Measurements from ENCODE around the gene DEUP1.
"Not testable (repeated sequence)": the region's sequence is repeated elsewhere in the genome, so short reads cannot be mapped to it uniquely, and the experiment has no call there.

Gene DEUP1

DNA sequence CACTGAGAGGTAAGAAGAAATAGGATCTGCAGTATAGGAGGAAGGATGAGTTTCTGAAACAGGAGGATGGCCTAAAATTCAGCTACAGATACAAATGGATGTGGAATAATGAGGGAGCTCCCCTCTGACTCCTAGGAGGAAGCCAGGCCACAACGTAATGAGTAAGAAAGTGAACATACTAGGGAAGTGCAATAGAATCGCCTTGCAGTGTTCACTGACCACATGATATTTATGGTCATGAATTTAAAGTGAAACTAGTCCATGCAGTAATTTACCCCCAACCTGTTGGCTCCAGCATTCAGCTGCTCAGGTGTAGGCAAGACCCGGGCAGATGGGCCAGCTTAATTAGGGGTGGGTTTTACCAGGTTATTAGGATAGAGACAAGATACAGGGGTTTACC, 101.7 kb downstream of the DEUP1 start:
- H3K4me3 ChIP-seq (ENCODE audit: low read depth, low read length) = no peak overlapping the region
- no peak for DNase-seq
- TF ChIP-seq, protein P1, sequence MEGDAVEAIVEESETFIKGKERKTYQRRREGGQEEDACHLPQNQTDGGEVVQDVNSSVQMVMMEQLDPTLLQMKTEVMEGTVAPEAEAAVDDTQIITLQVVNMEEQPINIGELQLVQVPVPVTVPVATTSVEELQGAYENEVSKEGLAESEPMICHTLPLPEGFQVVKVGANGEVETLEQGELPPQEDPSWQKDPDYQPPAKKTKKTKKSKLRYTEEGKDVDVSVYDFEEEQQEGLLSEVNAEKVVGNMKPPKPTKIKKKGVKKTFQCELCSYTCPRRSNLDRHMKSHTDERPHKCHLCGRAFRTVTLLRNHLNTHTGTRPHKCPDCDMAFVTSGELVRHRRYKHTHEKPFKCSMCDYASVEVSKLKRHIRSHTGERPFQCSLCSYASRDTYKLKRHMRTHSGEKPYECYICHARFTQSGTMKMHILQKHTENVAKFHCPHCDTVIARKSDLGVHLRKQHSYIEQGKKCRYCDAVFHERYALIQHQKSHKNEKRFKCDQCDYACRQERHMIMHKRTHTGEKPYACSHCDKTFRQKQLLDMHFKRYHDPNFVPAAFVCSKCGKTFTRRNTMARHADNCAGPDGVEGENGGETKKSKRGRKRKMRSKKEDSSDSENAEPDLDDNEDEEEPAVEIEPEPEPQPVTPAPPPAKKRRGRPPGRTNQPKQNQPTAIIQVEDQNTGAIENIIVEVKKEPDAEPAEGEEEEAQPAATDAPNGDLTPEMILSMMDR (IDR thresholded peaks at IDR 0.05; ENCODE audit: low read depth, low read length) = no peak
- H3K9me3 ChIP-seq (ENCODE audit: severe bottlenecking) = no peaks in the 10 kb centered on the region
- no peaks in the 10 kb centered on the region for H3K36me3 ChIP-seq
- H3K27ac ChIP-seq = no peak overlapping the region
- H3K27me3 ChIP-seq (ENCODE audit: insufficient read depth, low read depth, severe bottlenecking) = no peaks in the 10 kb centered on the region

DNA sequence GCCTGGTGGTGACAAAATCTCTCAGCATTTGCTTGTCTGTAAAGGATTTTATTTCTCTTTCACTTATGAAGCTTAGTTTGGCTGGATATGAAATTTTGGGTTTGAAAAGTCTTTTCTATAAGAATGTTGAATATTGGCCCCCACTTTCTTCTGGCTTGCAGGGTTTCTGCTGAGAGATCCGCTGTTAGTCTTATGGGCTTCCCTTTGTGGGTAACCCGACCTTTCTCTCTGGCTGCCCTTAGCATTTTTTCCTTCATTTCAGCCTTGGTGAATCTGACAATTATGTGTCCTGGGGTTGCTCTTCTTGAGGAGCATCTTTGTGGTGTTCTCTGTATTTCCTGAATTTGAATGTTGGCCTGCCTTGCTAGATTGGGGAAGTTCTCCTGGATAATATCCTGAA, 112.7 kb downstream of the DEUP1 start:
- H3K27me3 ChIP-seq (ENCODE audit: insufficient read depth, low read depth, severe bottlenecking); DNase-seq; H3K36me3 ChIP-seq; H3K4me3 ChIP-seq (ENCODE audit: low read depth, low read length); H3K9me3 ChIP-seq (ENCODE audit: severe bottlenecking); H3K27ac ChIP-seq: not testable (repeated sequence)

DNA sequence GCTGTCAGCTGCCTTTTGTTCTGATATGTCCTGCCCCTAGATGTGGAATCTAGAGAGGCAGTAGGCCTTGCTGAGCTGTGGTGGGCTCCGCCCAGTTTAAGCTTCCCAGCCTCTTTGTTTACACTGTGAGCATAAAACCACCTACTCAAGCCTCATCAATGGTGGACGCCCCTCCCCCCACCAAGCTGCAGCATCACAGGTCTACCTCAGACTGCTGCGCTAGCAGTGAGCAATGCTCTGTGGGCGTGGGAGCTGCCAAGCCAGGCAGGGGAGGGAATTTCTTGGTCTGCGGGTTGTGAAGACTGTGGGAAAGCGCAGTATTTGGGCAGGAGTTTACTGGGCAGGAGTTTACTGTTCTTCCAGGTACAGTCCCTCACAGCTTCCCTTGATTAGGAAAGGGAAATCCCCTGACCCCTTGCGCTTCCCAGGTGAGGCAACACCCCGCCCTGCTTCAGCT, 114.1 kb downstream of the DEUP1 start:
- DNase-seq = peak; percentile 14
- Histone ChIP-seq H3K27me3 (ENCODE audit: insufficient read depth, low read depth, severe bottlenecking) (no peaks in the 10 kb centered on the region), H3K27ac (no peak overlapping the region), H3K9me3 (ENCODE audit: severe bottlenecking) (no peaks in the 10 kb centered on the region), H3K36me3 (no peaks in the 10 kb centered on the region), H3K4me3 (ENCODE audit: low read depth, low read length) (no peak overlapping the region)
- TF ChIP-seq, protein P1 (IDR thresholded peaks at IDR 0.05; ENCODE audit: low read depth, low read length) = no peak

DNA sequence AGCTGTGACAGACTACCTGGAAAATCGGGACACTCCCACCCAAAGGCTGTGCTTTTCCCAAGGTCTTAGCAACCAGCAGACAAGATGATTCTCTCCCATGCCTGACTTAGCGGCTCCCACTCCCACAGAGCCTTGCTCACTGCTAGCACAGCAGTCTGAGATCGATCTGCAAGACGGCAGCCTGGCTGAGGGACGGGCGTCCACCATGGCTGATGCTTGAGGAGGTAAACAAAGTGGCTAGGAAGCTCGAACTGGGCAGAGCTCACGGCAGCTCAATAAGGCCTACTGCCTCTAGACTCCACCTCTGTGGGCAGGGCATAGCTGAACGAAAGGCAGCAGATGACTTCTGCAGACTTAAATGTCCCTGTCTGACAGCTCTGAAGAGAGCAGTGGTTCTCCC, 127.7 kb downstream of the DEUP1 start:
- Histone ChIP-seq H3K27me3 (ENCODE audit: insufficient read depth, low read depth, severe bottlenecking) (no peaks in the 10 kb centered on the region), H3K36me3 (no peaks in the 10 kb centered on the region), H3K27ac (no peak overlapping the region), H3K4me3 (ENCODE audit: low read depth, low read length) (no peak overlapping the region), H3K9me3 (ENCODE audit: severe bottlenecking) (no peaks in the 10 kb centered on the region)
- DNase-seq = no peak
- TF ChIP-seq, protein P1 (IDR thresholded peaks at IDR 0.05; ENCODE audit: low read depth, low read length) = no peak

DNA sequence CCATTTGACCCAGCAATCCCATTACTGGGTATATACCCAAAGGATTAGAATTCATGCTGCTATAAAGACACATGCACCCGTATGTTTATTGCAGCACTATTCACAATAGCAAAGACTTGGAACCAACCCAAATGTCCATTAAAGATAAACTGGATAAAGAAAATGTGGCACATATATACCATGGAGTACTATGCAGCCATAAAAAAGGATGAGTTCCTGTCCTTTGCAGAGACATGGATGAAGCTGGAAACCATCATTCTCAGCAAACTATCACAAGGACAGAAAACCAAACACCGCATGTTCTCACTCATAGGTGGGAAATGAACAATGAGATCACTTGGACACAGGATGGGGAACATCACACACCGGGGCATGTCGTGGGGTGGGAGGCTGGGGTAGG, 133.1 kb downstream of the DEUP1 start:
- H3K27ac ChIP-seq; H3K27me3 ChIP-seq (ENCODE audit: insufficient read depth, low read depth, severe bottlenecking); H3K4me3 ChIP-seq (ENCODE audit: low read depth, low read length); DNase-seq; H3K36me3 ChIP-seq; H3K9me3 ChIP-seq (ENCODE audit: severe bottlenecking): not testable (repeated sequence)

DNA sequence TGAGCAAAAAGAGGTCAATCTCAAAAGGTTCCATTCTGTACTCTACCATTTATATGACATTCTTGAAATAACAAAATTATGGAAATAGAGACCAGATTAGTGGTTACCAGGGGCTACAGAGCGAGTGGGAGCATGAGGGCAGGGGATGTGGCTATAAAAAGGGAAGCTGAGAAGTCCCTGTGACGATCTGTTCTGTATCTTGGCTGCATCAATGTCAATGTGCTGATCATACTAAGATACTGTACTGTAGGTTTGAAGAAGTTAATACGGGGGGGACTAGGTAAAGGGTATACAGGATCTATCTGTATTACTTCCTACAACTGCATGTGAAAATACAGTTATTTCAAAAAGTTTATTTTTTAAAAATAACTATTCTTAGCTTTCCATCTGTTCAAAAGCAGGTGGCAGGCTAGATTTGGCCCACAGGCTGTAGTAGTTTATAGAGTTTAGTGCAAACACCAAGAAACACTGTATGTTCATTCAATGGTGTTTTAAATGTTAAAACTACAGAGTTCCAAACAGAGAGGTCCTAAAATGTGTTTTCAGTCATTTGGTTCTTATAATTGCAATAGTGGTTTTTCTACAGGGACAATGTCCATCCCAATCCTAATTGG, 134.5 kb downstream of the DEUP1 start:
- TF ChIP-seq, protein P1 (IDR thresholded peaks at IDR 0.05; ENCODE audit: low read depth, low read length) = no peak
- Histone ChIP-seq H3K9me3 (ENCODE audit: severe bottlenecking) (no peaks in the 10 kb centered on the region), H3K4me3 (ENCODE audit: low read depth, low read length) (no peak overlapping the region), H3K27me3 (ENCODE audit: insufficient read depth, low read depth, severe bottlenecking) (no peaks in the 10 kb centered on the region), H3K27ac (no peak overlapping the region), H3K36me3 (no peaks in the 10 kb centered on the region)
- DNase-seq = no peak

DNA sequence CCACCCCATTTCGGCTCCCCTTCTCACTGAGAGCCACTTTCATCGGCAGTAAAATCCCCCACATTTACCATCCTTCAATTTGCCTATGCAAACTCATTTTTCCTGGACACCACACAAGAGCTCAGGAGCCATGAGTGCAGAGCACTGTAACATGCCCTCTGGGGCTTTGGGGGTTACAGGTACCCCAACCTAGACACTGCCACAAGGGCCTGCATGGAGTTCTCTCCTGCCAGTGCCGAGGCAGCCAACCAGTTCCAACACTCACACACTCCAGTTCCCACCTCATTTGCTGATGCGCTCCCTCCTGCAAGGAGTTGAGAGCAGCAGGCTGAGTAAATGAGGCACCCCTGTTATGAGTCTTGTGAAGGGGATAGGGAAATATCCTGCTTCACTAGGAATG, 136.5 kb downstream of the DEUP1 start:
- TF ChIP-seq, protein P1 (IDR thresholded peaks at IDR 0.05; ENCODE audit: low read depth, low read length) = no peak
- Histone ChIP-seq H3K27ac (no peak overlapping the region), H3K4me3 (ENCODE audit: low read depth, low read length) (no peak overlapping the region), H3K27me3 (ENCODE audit: insufficient read depth, low read depth, severe bottlenecking) (no peaks in the 10 kb centered on the region), H3K36me3 (no peaks in the 10 kb centered on the region), H3K9me3 (ENCODE audit: severe bottlenecking) (no peaks in the 10 kb centered on the region)
- DNase-seq = no peak
